PC-9 (cell line): ENCODE results near the gene TMEM59L.

ENCODE experiments used
- EZH2 ChIP-seq: fragments of 200-600 bp; sonication (generic); IDR thresholded peaks from 2 replicates; pipeline ENCODE4 v1.8.0; 2017; ENCODE audit warnings: antibody characterized with exemption, low read depth
- TF ChIP-seq, protein P1 (sequence below): fragments of 200-600 bp; sonication (generic); conservative IDR thresholded peaks from 2 replicates; pipeline ENCODE4 v1.6.1; 2017; ENCODE audit warnings: mixed run types, antibody characterized with exemption, mild to moderate bottlenecking, moderate library complexity

DNA sequence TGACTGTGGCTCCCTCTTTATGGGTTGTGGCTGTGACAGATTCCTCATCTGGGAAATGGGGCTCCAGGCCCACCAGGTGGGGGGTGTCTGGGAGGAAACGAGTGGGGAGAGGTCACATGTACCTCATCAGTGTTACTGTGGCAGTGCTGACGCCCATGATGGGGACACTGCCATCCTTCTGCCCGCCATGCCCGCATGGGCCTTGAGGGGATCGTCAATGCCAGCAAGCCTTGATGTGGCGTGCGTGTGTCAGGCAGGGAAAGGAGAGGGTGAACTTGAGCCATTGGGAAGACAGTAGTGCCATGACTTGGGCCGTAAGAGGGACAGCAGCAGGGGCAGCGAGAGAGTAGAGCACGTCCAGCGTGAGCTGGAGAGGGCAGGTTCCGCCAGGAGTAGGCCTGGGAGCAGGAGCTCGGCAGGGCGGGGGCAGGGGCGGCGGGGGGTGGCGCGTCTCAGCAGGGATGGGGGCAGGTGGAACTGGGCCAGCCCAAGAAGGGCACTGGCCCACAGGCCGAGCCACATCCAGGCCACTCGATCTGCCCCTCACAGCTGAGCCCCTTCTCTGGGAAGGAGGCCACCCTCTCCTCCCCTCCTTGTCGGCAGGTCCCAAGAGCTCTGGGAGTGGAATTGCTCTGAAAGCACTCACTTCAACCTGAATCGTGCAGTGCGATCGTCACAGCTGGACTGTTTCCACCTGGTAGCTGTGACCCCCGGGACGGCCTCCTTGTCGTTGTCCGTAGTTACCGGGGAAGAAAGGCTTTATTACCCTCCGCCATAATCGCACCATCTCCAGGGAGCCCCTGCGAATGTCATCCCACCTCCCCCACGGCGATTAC is 34.1 kb downstream of the TMEM59L start:
- TF ChIP-seq, protein P1, sequence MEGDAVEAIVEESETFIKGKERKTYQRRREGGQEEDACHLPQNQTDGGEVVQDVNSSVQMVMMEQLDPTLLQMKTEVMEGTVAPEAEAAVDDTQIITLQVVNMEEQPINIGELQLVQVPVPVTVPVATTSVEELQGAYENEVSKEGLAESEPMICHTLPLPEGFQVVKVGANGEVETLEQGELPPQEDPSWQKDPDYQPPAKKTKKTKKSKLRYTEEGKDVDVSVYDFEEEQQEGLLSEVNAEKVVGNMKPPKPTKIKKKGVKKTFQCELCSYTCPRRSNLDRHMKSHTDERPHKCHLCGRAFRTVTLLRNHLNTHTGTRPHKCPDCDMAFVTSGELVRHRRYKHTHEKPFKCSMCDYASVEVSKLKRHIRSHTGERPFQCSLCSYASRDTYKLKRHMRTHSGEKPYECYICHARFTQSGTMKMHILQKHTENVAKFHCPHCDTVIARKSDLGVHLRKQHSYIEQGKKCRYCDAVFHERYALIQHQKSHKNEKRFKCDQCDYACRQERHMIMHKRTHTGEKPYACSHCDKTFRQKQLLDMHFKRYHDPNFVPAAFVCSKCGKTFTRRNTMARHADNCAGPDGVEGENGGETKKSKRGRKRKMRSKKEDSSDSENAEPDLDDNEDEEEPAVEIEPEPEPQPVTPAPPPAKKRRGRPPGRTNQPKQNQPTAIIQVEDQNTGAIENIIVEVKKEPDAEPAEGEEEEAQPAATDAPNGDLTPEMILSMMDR: no peak
- no peak for TF ChIP-seq EZH2
